Skeletal muscle tissue (tissue), 4 donors: Measurements from ENCODE around the gene TMEM158. TPM values are rescaled to one million over a fixed set of nuclear protein-coding genes. Genes with fewer than 3 reads are reported as not detected.

Experiments used
- H3K27ac ChIP-seq: one replicate; pipeline ENCODE4 v1.7.0; 2013; ENCODE audit warnings: mild to moderate bottlenecking, low read depth, low read length, inconsistent platforms
- H3K27me3 ChIP-seq, 3 donors: one replicate each; pipeline ENCODE4 v1.7.0; 2013; ENCODE audit warnings: low read length in 3 of 3; ENCODE audit not compliant: control insufficient read depth in 3 of 3, insufficient read depth in 3 of 3
- H3K36me3 ChIP-seq, 3 donors: one replicate each; pipeline ENCODE4 v1.7.0; 2013; ENCODE audit warnings: low read length in 3 of 3; ENCODE audit not compliant: control insufficient read depth in 3 of 3, insufficient read depth in 3 of 3
- H3K4me1 ChIP-seq, 3 donors: one replicate each; pipeline ENCODE4 v1.7.0; 2013; ENCODE audit warnings: low read length in 3 of 3, mild to moderate bottlenecking in 3 of 3; ENCODE audit not compliant: control insufficient read depth in 3 of 3, insufficient read depth in 3 of 3
- H3K4me3 ChIP-seq, 3 donors: one replicate each; pipeline ENCODE4 v1.7.0; 2013; ENCODE audit warnings: low read length in 3 of 3
- H3K9ac ChIP-seq, 3 donors: one replicate each; pipeline ENCODE4 v1.7.0; 2013; ENCODE audit warnings: low read length in 3 of 3, mild to moderate bottlenecking in 3 of 3, moderate library complexity in 2 of 3, low read depth in 1 of 3
- H3K9me3 ChIP-seq, 3 donors: one replicate each; pipeline ENCODE4 v1.7.0; 2013; ENCODE audit warnings: low read length in 3 of 3; ENCODE audit not compliant: control insufficient read depth in 3 of 3
- total RNA-seq: library from RNA; depleted of rRNA; stranded (reverse); fragments of >200 nt; gene quantifications from one replicate; pipeline ENCODE4 v1.2.3, GENCODE V29; 2014
- donor health status: Osteomylitis.

The TMEM158 gene
- total RNA-seq, 1 donor from 2014 or later = 0.52 TPM

DNA sequence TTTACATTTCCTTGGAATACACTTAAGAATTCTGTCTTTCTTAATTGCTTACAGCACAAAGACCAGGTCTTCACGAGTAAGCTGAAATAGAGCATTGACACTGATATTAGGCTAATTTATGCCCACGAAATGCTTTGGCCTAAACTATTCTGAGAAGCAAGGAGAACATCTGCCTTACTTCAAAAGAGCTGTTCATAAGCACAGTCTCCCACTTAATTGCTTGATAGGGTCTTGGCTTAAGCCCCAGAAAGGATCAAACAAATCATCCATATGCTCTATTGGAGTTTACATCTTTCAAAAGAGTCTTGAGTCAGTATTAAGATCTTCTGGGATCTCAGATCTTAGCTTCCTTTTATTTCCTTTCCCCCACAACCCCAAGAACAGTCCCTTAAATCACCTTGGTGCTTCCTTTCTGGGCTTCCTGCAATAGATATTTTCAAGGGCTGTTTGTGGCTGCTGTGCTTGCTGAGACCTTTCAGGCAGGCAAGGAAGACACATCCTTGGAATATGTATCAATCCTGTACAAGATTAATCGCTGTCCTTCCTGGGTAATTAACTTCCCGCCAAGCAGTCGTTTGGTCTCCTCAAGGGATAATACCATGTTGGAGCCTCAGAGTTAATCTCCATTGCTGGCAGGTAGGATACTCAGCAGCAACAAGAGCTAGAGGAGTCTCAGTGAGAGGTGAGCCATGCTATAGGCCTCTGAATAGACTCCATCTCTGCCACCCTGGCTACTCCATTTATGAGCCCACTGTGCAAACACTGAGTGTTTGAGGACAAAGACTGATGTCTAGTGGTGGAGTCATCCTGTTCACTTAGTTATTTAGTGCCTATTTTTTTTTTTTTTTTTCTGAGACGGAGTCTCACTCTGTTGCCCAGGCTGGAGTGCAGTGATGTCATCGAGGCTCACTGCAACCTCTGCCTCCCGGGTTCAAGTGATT lies 37.1 kb downstream of the TMEM158 start:
- no peak overlapping the region for H3K4me3 ChIP-seq
- H3K9ac ChIP-seq = no peak overlapping the region
- no peaks in the 10 kb centered on the region for H3K36me3 ChIP-seq
- H3K9me3 ChIP-seq = no peaks in the 10 kb centered on the region
- H3K27ac ChIP-seq = no peak overlapping the region
- no peaks in the 10 kb centered on the region for H3K4me1 ChIP-seq
- H3K27me3 ChIP-seq = no peaks in the 10 kb centered on the region

GRCh38 chr3:45187694-45188141 lies 38.4 kb downstream of the TMEM158 start:
- Histone ChIP-seq H3K9ac (no peak overlapping the region), H3K27ac (no peak overlapping the region), H3K4me1 (peaks cover 7 to 12% (median 7%) of the 10 kb centered on the region in 3 donors), H3K27me3 (no peaks in the 10 kb centered on the region), H3K4me3 (no peak overlapping the region), H3K36me3 (no peaks in the 10 kb centered on the region), H3K9me3 (no peaks in the 10 kb centered on the region)

DNA sequence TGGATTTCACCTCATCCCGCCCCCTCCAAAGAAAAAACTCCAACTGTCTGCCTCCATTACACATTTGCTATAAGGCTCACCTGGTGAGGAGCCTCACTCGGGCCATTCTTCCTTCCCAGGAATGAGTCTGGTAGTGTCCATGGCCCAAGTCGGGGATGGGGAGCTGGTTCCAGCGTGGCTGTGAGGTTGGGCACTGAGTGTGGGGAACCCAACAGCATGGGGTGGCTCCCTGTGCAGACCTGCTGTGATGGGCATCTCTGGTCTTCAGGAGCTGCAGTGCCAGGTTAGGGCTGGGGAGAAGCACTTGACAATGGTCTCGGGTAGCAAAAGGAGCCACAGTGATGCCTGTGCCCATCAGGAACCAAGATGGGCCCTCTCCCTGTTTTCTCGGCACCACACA lies 39.2 kb downstream of the TMEM158 start:
- no peak overlapping the region for H3K27ac ChIP-seq
- H3K4me3 ChIP-seq = no peak overlapping the region
- H3K4me1 ChIP-seq = peaks cover 7 to 13% (median 7%) of the 10 kb centered on the region in 3 donors

GRCh38 chr3:45185461-45185860 lies 40.6 kb downstream of the TMEM158 start:
- Histone ChIP-seq H3K36me3 (no peaks in the 10 kb centered on the region), H3K4me3 (no peak overlapping the region), H3K4me1 (peaks cover 7 to 13% (median 10%) of the 10 kb centered on the region in 3 donors), H3K9ac (no peak overlapping the region), H3K9me3 (no peaks in the 10 kb centered on the region), H3K27ac (no peak overlapping the region), H3K27me3 (no peaks in the 10 kb centered on the region)

More for the DNA sequence above, 39.2 kb downstream of the TMEM158 start:
- no peaks in the 10 kb centered on the region for H3K27me3 ChIP-seq
- H3K9ac ChIP-seq = no peak overlapping the region
- H3K9me3 ChIP-seq = no peaks in the 10 kb centered on the region
- no peaks in the 10 kb centered on the region for H3K36me3 ChIP-seq

- no peaks in the 10 kb centered on the region for H3K36me3 ChIP-seq
- H3K27me3 ChIP-seq = no peaks in the 10 kb centered on the region
- H3K9ac ChIP-seq = no peak overlapping the region
- H3K4me3 ChIP-seq = no peak overlapping the region
- H3K9me3 ChIP-seq = no peaks in the 10 kb centered on the region
- H3K4me1 ChIP-seq = peaks cover 7 to 13% (median 10%) of the 10 kb centered on the region in 3 donors
- no peak overlapping the region for H3K27ac ChIP-seq
These were observed 41.0 kb downstream of the TMEM158 start for GRCh38 chr3:45185052-45185451.

DNA sequence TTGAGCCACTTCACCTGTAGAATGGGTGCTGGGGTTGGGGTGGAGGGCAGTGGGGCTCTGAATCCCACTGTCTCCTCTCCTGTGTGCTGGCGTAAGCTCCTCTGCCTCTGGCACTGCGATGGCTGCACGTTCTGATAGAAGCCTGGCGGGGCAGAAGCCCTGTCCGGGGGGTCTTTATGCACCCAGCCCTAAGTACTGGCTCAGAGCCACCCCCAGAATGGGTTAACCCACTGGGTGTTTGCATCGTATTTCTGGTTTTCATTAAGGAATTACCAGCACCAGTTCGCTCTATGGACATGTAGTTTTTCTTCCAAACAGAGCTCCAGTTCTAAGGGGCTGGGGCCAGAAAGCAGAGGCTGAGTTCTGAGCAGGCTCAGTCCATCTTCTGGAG lies 42.2 kb downstream of the TMEM158 start:
- no peaks in the 10 kb centered on the region for H3K27me3 ChIP-seq
- H3K4me1 ChIP-seq = peaks cover 9 to 20% (median 10%) of the 10 kb centered on the region in 3 donors
- H3K27ac ChIP-seq = no peak overlapping the region
- H3K9ac ChIP-seq = no peak overlapping the region
- H3K36me3 ChIP-seq = no peaks in the 10 kb centered on the region
- no peaks in the 10 kb centered on the region for H3K9me3 ChIP-seq
- no peak overlapping the region for H3K4me3 ChIP-seq

- Histone ChIP-seq H3K27ac (peak overlapping the region; percentile 44), H3K27me3 (no peaks in the 10 kb centered on the region), H3K4me1 (peaks cover 15 to 26% (median 16%) of the 10 kb centered on the region in 3 donors), H3K36me3 (no peaks in the 10 kb centered on the region), H3K9me3 (no peaks in the 10 kb centered on the region), H3K4me3 (peak overlapping the region in 1 of 3 donors; percentile 9), H3K9ac (no peak overlapping the region)
These were observed 42.9 kb downstream of the TMEM158 start for GRCh38 chr3:45182915-45183871.

DNA sequence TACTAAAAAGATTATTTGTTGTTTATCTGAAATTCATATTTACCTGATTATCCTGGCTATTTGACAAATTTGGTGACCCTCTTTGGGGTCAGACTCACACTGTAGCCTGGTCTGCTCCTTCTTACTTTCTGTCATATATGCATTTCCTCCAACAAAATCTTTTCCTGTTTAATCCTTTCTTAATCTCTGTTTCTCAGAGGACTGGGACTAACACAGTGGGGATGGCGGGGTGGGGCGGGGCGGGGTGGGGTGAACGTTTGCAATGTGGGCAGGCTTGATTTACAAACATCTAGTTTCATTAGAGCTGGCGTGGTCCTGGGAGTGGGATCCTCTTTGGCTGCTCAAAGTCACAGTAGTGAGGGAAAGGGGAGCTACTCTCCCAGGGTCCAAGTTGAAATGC lies 44.6 kb downstream of the TMEM158 start:
- Histone ChIP-seq H3K4me1 (peaks cover 20 to 38% (median 21%) of the 10 kb centered on the region in 3 donors), H3K36me3 (no peaks in the 10 kb centered on the region), H3K4me3 (no peak overlapping the region), H3K27ac (no peak overlapping the region), H3K27me3 (no peaks in the 10 kb centered on the region), H3K9ac (no peak overlapping the region), H3K9me3 (no peaks in the 10 kb centered on the region)

DNA sequence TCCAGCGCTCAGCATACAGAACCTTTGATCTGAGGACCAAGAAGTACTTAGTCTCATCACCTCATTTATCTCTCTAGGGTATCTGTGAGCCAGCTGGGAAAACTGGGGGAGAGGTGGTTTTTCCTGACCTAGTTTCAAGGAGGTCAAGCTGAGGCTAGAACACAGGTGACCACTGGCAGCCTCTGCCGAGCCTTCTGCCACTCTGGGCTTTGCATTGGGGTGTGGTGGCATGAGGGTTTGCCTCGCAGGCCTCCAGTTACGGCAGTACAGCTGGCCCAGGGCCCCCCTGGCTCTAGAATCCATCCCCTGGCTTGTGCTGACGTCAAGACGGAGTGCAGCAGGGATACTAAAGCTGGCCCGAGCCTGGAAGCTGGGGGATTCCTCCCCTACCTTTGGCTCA lies 45.2 kb downstream of the TMEM158 start:
- Histone ChIP-seq H3K27me3 (no peaks in the 10 kb centered on the region), H3K27ac (no peak overlapping the region), H3K9me3 (no peaks in the 10 kb centered on the region), H3K4me1 (peaks cover 20 to 38% (median 21%) of the 10 kb centered on the region in 3 donors), H3K36me3 (no peaks in the 10 kb centered on the region), H3K9ac (no peak overlapping the region), H3K4me3 (no peak overlapping the region)
